ENCODE data around the gene SDF2L1.
"Not testable (repeated sequence)": the region's sequence is repeated elsewhere in the genome, so short reads cannot be mapped to it uniquely, and the experiment has no call there.

GRCh38 chr22:21692856-21693255, 50.8 kb downstream of the SDF2L1 start:
- TF ChIP-seq SP1 (IDR thresholded peaks at IDR 0.05); PKNOX1 (IDR thresholded peaks at IDR 0.05); ELF4 (IDR thresholded peaks at IDR 0.05); BHLHE40 (IDR thresholded peaks at IDR 0.05; ENCODE audit: borderline replicate concordance); FOXA1 (IDR thresholded peaks at IDR 0.05): not testable (repeated sequence)
